ENCODE results near the gene OSCP1. TPM values are rescaled to one million over a fixed set of nuclear protein-coding genes. Genes with fewer than 3 reads are reported as not detected.

Gene OSCP1, protein sequence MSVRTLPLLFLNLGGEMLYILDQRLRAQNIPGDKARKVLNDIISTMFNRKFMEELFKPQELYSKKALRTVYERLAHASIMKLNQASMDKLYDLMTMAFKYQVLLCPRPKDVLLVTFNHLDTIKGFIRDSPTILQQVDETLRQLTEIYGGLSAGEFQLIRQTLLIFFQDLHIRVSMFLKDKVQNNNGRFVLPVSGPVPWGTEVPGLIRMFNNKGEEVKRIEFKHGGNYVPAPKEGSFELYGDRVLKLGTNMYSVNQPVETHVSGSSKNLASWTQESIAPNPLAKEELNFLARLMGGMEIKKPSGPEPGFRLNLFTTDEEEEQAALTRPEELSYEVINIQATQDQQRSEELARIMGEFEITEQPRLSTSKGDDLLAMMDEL
- 4.9 and 5.5 TPM in 2 replicates for total RNA-seq

GRCh38 chr1:36450270-36450918 lies at the start of gene OSCP1:
Gene OSCP1, minus strand, starts transcription at chr1:36450451. Its CDS starts 82 bp downstream, at chr1:36450369.

DNA sequence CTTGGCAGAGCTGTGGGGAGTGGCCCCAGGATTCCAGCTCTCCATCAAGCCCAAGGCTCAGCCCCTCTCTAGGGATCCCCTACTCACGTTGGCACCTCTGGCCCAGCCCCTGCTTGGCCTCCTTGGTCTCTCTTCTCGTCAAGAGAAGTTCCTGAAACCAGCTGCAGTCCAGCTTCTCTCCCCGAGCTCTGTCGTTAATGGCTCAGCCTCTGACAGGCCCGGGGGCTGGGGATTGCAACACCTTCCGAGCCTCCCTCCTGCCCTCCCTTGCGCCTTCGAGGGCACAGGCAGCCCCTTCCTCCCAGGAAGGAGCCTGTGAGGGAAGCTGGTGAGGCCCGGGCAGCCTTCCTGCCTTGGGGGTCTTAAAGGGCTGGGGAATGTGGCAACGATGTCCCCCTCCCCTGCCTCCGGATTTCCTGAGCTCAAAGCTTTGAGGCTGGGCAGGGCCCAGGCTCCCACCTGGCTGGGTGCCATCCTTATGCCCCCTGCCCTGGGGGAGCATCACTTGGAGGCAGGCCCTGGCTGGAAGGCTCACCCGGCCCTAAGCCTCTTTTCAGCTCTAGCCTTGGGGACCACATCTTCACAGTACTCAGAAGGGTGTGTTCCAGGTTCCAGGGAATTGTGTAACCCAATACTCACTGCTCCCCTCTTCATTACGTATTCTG lies 32.6 kb upstream of the OSCP1 start, which contains the start of gene CSF3R:
TSS of gene CSF3R (minus strand) at position 190 of the 665 bp plus-strand sequence. CDS start 3,417 bp downstream, outside the sequence.

GRCh38 chr1:36463803-36464604 lies 13.8 kb upstream of the OSCP1 start, which contains the start of gene MRPS15:
Gene MRPS15, minus strand, starts transcription at chr1:36464384. Its CDS starts 109 bp downstream, at chr1:36464275.

DNA sequence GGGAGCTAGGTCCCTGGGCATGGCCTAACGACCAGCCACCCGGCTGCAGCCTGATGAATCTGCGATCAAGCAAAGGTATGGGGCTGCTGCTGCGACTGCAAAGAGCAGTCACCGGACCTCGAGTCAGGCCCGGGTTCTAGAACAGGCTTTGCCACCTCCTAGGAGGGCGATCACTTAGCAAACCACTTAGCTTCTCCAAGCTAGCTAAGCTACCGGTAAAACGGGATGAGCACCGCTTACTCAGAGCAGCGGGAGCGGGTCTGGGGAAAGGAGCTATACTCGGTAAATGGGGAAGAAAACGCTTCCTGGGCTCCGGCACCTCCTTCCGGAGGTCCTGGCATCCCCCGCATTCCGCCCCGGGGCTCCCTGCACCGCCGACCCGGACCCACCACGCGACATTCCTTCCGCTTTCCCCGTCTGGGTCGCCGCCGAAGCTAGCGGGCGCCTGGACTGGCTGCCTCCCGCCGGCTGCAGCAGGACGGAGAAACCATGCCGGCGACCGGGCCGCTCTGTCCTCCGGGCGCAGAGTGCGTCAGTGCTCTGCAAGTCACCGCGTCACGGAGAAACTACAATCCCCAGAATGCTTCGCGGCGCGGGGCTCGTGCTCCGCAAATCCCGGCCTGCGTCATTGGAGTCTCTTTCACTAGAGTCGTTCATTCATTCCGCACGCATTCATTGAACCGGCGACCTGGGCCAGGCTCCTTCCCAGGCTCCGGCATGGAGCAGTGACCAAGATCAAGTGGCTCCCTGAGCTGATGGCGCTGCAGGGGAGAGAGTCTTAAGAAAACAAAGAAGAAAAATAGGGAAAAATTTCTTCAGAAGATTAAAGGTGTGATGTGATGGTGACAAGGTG lies 52.6 kb downstream of the OSCP1 start, which contains the start of gene LSM10:
TSS of gene LSM10 (minus strand) at position 531 of the 853 bp plus-strand sequence. CDS start 3,779 bp downstream, outside the sequence.

DNA sequence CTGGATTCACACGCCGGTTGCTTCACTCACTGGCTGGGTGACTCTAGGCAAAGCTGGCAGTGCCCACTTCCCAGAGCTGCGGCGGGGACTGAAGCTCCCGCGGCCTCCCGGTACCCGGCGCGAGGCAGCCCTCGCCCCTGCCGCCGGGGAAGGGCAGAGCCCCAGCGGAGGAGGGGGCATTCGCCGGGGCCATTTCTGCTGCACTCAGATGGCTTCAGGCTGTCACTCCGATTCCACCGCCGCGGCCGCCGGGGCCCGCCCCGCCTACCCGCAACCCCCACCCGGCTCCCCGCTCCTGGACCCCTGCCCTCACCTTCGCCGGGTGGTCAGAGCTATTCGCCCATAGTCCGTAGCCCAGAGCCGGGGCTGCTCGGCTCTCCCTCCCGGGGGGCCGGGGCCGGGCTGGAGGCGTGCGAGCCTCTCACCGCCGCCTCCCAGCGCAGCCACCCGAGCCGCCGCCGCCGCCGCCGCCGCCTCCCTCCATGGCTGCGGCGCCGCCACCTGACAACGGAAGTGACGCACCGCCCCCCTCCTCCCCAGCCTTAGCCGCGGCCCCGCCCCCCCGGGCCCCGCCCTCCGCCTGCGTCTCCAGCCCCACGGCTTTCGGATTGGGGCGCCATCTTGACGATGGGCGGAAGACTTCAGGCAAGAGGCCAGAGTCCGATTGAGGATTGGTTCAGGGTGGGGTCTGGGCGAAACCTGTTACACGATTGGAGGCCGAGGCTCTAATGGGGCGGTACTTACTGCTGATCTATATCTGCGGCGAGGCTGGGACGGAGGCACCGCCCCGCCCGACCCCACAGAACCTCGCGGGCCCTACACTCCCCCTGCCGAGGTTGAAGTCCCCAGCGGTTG lies 64.6 kb downstream of the OSCP1 start, which contains the start of gene STK40:
TSS of gene STK40 (minus strand) at position 515 of the 855 bp plus-strand sequence. CDS start 24,592 bp downstream, outside the sequence.

Other genes with a start within 250 kb of the OSCP1 start
- gene THRAP3, start 226.0 kb downstream of the OSCP1 start, total RNA-seq, result 95.2 and 127 TPM in 2 replicates
- 0.91 and 0.97 TPM in 2 replicates for gene SH3D21, start 144.1 kb downstream of the OSCP1 start, total RNA-seq
- 170 and 275 TPM in 2 replicates for gene EVA1B, start 126.8 kb downstream of the OSCP1 start, total RNA-seq
- gene STK40, start 64.5 kb downstream of the OSCP1 start, total RNA-seq, result 10.7 and 14.7 TPM in 2 replicates
- gene LSM10, start 52.5 kb downstream of the OSCP1 start, total RNA-seq, result 11.1 and 13.3 TPM in 2 replicates
- gene MRPS15, start 13.9 kb upstream of the OSCP1 start, total RNA-seq, result 82.8 and 97.4 TPM in 2 replicates
- not detected in 2 replicates for gene CSF3R, start 32.5 kb upstream of the OSCP1 start, total RNA-seq